HUDEP-2 (cell line): ENCODE data around the gene DNASE1L1.

Experiments
- DNase-seq, 76 experiments: peaks; one replicate each; lab custom pipeline; 2025; ENCODE audit not compliant: unreplicated experiment in 76 of 76; lab: John Stamatoyannopoulos, UW

The DNASE1L1 gene

GRCh38 chrX:154354516-154354915 is 54.5 kb downstream of the DNASE1L1 start:
- DNase-seq = no peak

GRCh38 chrX:154354013-154354412 is 55.0 kb downstream of the DNASE1L1 start:
- DNase-seq = no peak

- DNase-seq = no peak
Observed at GRCh38 chrX:154353172-154353843, 55.7 kb downstream of the DNASE1L1 start.

- no peak for DNase-seq
Observed at GRCh38 chrX:154352466-154352865, 56.6 kb downstream of the DNASE1L1 start.

GRCh38 chrX:154352012-154352401 is 57.0 kb downstream of the DNASE1L1 start:
- no peak for DNase-seq
